GM18519 (cell line): ENCODE results near the gene APLF.
"Not testable (repeated sequence)": the region's sequence is repeated elsewhere in the genome, so short reads cannot be mapped to it uniquely, and the experiment has no call there.

Experiments used
- ATAC-seq: cut with Tn5 transposase; IDR thresholded peaks from one replicate; pipeline ENCODE4 v1.9.1; 2021; ENCODE audit warnings: mild to moderate bottlenecking, moderate library complexity; ENCODE audit not compliant: unreplicated experiment, low FRiP score

The APLF gene

GRCh38 chr2:68568116-68568515 is 100.7 kb downstream of the APLF start:
- no peak for ATAC-seq

GRCh38 chr2:68569604-68570003 is 102.2 kb downstream of the APLF start:
- no peak for ATAC-seq

GRCh38 chr2:68570434-68570833 is 103.0 kb downstream of the APLF start:
- ATAC-seq = not testable (repeated sequence)

- ATAC-seq = no peak
These were observed 106.9 kb downstream of the APLF start for GRCh38 chr2:68574202-68574791.

- no peak for ATAC-seq
These were observed 109.8 kb downstream of the APLF start for GRCh38 chr2:68577183-68577582.

GRCh38 chr2:68579689-68580088 is 112.3 kb downstream of the APLF start:
- ATAC-seq = no peak

GRCh38 chr2:68588589-68588988 is 121.2 kb downstream of the APLF start:
- no peak for ATAC-seq

- no peak for ATAC-seq
These were observed 122.6 kb downstream of the APLF start for GRCh38 chr2:68589963-68590362.

GRCh38 chr2:68590702-68591101 is 123.3 kb downstream of the APLF start:
- ATAC-seq = no peak

GRCh38 chr2:68591225-68591624 is 123.8 kb downstream of the APLF start:
- no peak for ATAC-seq

GRCh38 chr2:68594041-68594440 is 126.7 kb downstream of the APLF start:
- no peak for ATAC-seq

- no peak for ATAC-seq
These were observed 127.5 kb downstream of the APLF start for GRCh38 chr2:68594674-68595492.

GRCh38 chr2:68595493-68595785 is 128.1 kb downstream of the APLF start:
- ATAC-seq = not testable (repeated sequence)

- ATAC-seq = not testable (repeated sequence)
These were observed 133.1 kb downstream of the APLF start for GRCh38 chr2:68600495-68600894.

- no peak for ATAC-seq
These were observed 135.7 kb downstream of the APLF start for GRCh38 chr2:68603059-68603458.

GRCh38 chr2:68604077-68604476 is 136.7 kb downstream of the APLF start:
- ATAC-seq = no peak

GRCh38 chr2:68605939-68606338 is 138.6 kb downstream of the APLF start:
- ATAC-seq = no peak

GRCh38 chr2:68606759-68607158 is 139.4 kb downstream of the APLF start:
- no peak for ATAC-seq

- no peak for ATAC-seq
These were observed 140.5 kb downstream of the APLF start for GRCh38 chr2:68607837-68608236.

- no peak for ATAC-seq
These were observed 145.6 kb downstream of the APLF start for GRCh38 chr2:68612765-68613519.

GRCh38 chr2:68620772-68621171 is 153.4 kb downstream of the APLF start:
- ATAC-seq = no peak

- no peak for ATAC-seq
These were observed 156.4 kb downstream of the APLF start for GRCh38 chr2:68623820-68624219.
